Mesodermal cell (in vitro differentiated cells): ENCODE data around the gene USP33.
"Not testable (repeated sequence)": the region's sequence is repeated elsewhere in the genome, so short reads cannot be mapped to it uniquely, and the experiment has no call there.

ENCODE experiments used
- H3K27ac ChIP-seq: 2 replicates; pipeline ENCODE4 v1.7.0; 2013; ENCODE audit warnings: mild to moderate bottlenecking, low read depth, low read length, moderate library complexity; ENCODE audit not compliant: severe bottlenecking
- H3K36me3 ChIP-seq: 2 replicates; pipeline ENCODE4 v1.7.1; 2013; ENCODE audit warnings: mild to moderate bottlenecking, low read length, moderate library complexity; ENCODE audit not compliant: control insufficient read depth, insufficient read depth
- H3K4me1 ChIP-seq: one replicate; pipeline ENCODE4 v1.7.1; 2013; ENCODE audit warnings: mild to moderate bottlenecking, low read length; ENCODE audit not compliant: insufficient read depth, control insufficient read depth, poor library complexity, severe bottlenecking
- H3K4me3 ChIP-seq: 2 replicates; pipeline ENCODE4 v1.7.0; 2013; ENCODE audit warnings: low read length, control low read depth, mild to moderate bottlenecking; ENCODE audit not compliant: insufficient read depth, poor library complexity, severe bottlenecking; ENCODE audit errors: extremely low read depth
- H3K9me3 ChIP-seq: 2 replicates; pipeline ENCODE4 v1.7.1; 2013; ENCODE audit warnings: mild to moderate bottlenecking, low read length, moderate library complexity; ENCODE audit not compliant: control insufficient read depth
- WGBS, 2 experiments: methylation state at CpG; one replicate each; pipeline ENCODE4 v1.1.5; 2013; ENCODE audit warnings: missing lambda C conversion rate in 2 of 2; ENCODE audit not compliant: insufficient coverage in 2 of 2; 5-methylcytosine and 5-hydroxymethylcytosine counted together

The USP33 gene

DNA sequence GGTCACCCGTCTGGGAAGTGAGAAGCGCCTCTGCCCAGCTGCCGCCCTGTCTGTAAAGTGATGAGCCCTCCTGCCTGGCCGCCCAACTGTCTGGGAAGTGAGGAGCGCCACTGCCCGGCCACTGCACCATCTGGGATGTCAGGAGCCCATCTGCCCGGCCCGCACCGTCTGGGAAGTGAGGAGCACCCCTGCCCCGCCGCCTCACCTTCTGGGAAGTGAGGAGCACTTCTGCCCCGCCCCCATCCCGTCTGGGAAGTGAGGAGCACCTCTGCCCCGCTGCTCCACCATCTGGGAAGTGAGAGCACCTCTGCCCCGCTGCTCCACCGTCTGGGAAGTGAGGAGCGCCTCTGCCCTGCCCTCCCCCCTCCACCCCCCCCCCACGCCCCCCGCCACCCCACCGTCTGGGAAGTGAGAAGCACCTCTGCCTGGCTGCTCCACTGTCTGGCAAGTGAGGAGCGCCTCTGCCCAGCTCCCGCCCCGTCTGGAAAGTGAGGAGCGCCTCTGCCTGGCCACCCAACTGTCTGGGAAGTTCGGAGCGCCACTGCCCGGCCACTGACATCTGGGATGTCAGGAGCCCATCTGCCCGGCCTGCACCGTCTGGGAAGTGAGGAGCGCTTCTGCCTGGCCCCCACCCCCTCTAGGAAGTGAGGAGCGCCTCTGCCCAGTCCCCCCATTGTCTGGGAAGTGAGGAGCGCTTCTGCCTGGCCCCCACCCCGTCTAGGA lies 72.7 kb downstream of the USP33 start:
- 93 to 95% methylated on average over 18 to 23 of the region's 33 CpGs for WGBS, 2 experiments
- Histone ChIP-seq H3K4me3 (no peak overlapping the region), H3K27ac (no peak overlapping the region), H3K4me1 (peaks cover 8% of the 10 kb centered on the region), H3K9me3 (no peaks in the 10 kb centered on the region), H3K36me3 (peaks cover 9% of the 10 kb centered on the region)

GRCh38 chr1:77683160-77684148 lies 76.2 kb downstream of the USP33 start:
- Histone ChIP-seq H3K27ac (peak overlapping the region; percentile 99), H3K4me3 (peak overlapping the region; percentile 85), H3K4me1 (peaks cover 8% of the 10 kb centered on the region)

DNA sequence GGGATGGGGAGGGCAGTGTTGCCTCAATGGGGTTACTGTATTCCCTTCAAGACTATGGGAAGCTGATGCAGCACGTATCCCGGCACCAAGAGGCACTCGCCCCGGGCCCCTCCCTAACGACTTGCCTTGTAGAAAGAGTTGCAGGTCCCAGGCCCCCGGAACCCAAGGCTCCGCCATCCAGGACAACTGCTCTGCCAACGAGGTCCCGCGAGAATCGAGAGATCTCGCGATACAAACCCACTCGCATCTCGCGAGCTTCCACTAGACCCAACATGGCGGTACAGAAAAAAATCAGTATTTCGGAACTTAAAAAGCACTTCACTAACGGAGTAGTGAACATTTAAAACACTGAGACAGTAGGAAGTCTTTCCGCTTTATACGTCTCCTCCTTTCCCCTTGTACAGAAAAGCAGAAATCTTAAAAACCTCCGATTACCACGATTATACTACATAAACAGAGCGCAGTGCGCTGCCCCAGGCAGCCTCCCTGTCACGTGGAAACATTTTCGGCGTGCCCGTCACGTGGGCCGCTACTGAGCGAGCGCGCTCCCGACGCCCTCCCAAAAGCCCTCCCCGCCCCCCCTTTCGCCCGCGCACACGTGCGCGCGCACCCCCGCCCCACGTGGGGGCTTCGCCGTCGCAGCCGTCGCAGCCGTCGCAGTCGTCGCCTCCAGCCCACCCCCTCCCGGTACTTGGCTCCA lies 77.0 kb downstream of the USP33 start, which contains the start of gene ZZZ3:
Gene ZZZ3 (minus strand): TSS at position 199 of the 700 bp plus-strand sequence. CDS start 49,304 bp downstream, outside the sequence.
- H3K27ac ChIP-seq, result peak within 1 kb of the TSS; percentile 99
- peak within 1 kb of the TSS; percentile 85 for H3K4me3 ChIP-seq
- WGBS, 2 experiments, result 0 to 1% methylated on average over 20 to 21 of the region's 56 CpGs
- no peaks in the 10 kb centered on the region for H3K36me3 ChIP-seq
- no peaks in the 10 kb centered on the region for H3K9me3 ChIP-seq
- H3K4me1 ChIP-seq, result peaks cover 8% of the 10 kb centered on the region

More at GRCh38 chr1:77683160-77684148, 76.2 kb downstream of the USP33 start:
- peaks cover 4% of the 10 kb centered on the region for H3K36me3 ChIP-seq
- no peaks in the 10 kb centered on the region for H3K9me3 ChIP-seq
- 0 to 1% methylated on average over 58 to 66 of the region's 72 CpGs for WGBS, 2 experiments

GRCh38 chr1:77680173-77680572 lies 79.5 kb downstream of the USP33 start:
- Histone ChIP-seq H3K4me1 (peaks cover 8% of the 10 kb centered on the region), H3K4me3 (no peak overlapping the region), H3K36me3 (no peaks in the 10 kb centered on the region), H3K27ac (no peak overlapping the region), H3K9me3 (no peaks in the 10 kb centered on the region)
- WGBS, 2 experiments, result 67 to 100% methylated on average over 1 to 2 of the region's 2 CpGs

DNA sequence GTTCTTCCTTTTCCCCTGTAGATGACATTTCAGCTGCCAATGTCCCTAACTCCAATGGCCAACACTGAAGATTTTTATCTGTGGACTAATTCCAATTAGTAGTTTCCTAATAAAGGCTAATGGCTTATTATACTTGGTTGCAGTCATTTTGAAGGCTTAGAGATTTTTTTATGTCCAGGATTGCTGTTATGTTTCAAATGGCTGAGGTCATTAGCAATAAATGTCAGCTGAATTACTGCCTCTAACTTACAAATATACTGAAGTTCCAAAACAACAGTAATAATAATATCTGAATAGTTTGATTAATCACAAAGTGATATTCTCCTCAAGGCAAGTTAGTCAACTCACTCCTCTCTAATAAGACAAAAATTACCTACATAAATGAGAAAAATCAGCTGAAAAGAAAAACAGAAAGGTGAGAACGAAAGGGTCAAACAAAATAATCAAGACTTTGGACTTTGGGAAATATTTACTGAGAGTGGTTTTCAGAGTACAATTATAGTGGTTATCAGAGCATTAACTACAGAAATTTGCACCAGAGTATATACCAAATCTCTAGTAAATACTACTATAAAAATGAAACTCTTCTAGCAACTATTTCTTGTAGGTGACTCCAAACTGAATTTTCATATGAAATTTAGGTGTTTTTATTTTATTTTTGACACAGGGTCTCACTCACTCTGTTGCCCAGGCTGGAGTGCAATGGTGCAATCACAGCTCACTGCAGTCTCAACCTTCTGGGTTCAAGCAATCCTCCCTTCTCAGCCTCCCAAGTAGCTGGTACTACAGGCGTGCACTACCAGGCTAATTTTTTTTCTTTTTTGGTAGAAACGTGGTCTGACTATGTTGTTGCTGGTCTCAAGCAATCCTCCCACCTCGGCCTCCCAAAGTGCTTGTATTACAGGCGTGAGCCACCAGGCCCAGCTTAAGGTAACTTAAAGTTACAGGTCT lies 80.7 kb downstream of the USP33 start:
- H3K27ac ChIP-seq, result no peak overlapping the region

GRCh38 chr1:77674807-77675206 lies 84.8 kb downstream of the USP33 start:
- not testable (repeated sequence) for H3K9me3 ChIP-seq, H3K4me1 ChIP-seq, H3K27ac ChIP-seq, H3K36me3 ChIP-seq, H3K4me3 ChIP-seq
- 71 to 100% methylated on average over 1 of the region's 3 CpGs for WGBS, 2 experiments

More for the DNA sequence above, 80.7 kb downstream of the USP33 start:
- Histone ChIP-seq H3K9me3 (no peaks in the 10 kb centered on the region), H3K4me1 (peaks cover 1% of the 10 kb centered on the region), H3K4me3 (no peak overlapping the region), H3K36me3 (no peaks in the 10 kb centered on the region)
- 93 to 100% methylated on average over 3 of the region's 5 CpGs for WGBS, 2 experiments

DNA sequence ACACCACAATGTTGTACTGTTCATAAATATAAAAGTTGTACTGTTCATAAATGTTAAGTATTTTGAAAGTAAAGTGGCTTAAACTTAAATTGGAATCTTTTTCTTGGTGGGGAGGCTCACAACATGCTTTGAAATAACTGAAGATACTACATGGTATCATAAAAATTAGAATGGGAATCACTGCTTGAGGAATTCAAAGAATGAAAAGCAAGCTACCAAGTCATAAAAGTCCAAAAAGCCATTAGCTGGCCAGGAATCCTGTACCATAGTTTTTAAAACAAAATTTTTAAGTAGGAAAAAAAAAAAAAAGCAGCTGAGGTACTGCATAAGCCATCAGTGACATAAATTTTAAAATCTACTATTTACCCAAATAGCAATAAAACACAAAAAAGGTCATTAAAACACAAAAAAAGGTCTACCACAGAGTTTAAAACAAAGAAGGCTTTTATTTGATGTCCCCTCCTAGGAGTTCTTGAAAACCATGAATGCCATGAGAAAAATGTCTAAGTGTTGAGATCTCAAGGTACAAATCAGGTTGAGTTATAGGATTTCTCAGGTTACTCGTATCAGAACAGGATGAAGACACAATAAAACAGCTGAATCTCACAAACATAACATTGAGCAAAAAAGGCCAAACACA lies 85.8 kb downstream of the USP33 start:
- no CpG with 5 or more reads among the region's 1 CpG for WGBS, 2 experiments
- H3K27ac ChIP-seq, result no peak overlapping the region
- H3K4me1 ChIP-seq, result no peaks in the 10 kb centered on the region
- H3K4me3 ChIP-seq, result no peak overlapping the region
- H3K9me3 ChIP-seq, result no peaks in the 10 kb centered on the region
- H3K36me3 ChIP-seq, result no peaks in the 10 kb centered on the region

DNA sequence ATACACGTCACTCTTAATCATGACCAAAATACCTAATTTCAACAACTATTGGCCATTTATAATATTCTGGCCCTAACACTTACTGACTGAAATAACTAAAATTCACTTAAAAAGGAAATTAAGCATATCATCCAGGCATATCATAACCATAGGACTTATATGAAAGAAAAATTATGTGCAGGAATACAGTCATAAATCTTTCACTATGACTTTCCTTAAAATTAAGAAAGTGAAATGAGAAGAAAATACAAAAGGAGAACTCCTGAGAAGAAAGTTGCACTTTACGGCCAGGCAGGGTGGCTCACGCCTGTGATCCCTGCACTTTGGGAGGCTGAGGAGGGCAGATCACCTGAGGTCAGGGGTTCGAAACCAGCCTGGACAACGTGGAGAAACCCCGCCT lies 86.6 kb downstream of the USP33 start:
- Histone ChIP-seq H3K9me3 (no peaks in the 10 kb centered on the region), H3K4me3 (no peak overlapping the region), H3K36me3 (no peaks in the 10 kb centered on the region), H3K27ac (no peak overlapping the region), H3K4me1 (no peaks in the 10 kb centered on the region)
- 82 to 94% methylated on average over 5 to 6 of the region's 6 CpGs for WGBS, 2 experiments

DNA sequence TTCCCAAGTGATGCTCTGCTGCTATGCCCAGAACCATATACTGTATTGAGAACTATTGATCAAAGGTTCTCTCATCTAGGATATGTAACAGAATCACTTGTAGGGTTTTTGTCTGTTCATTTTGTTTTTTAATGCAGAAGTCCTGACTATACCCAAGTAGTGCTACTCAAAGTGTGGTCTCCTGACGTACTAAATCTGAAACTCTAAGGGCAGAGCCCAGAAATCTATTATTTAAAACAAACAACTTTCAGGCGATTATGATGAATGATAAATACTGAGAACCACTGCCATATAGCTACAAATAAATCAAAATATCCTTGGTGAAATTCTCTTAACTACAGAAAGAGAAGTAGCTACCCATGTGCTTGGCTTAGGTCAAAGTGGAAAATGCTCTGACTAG lies 87.3 kb downstream of the USP33 start:
- H3K36me3 ChIP-seq, result no peaks in the 10 kb centered on the region
- H3K27ac ChIP-seq, result no peak overlapping the region
- no peak overlapping the region for H3K4me3 ChIP-seq
- whole genome bisulfite sequencing, 2 experiments, result no CpG with 5 or more reads among the region's 2 CpGs
- H3K9me3 ChIP-seq, result no peaks in the 10 kb centered on the region
- H3K4me1 ChIP-seq, result no peaks in the 10 kb centered on the region
